HEK293 (cell line): ENCODE measurements around the gene TMEM81.

Experiments
- GFI1B ChIP-seq: fragments of 450-650 bp; formaldehyde crosslinking; IDR thresholded peaks from 2 replicates; pipeline ENCODE4 v1.5.1; 2016; ENCODE audit warnings: missing biosample characterization, missing genetic modification characterization
- KLF16 ChIP-seq: fragments of 450-650 bp; formaldehyde crosslinking; IDR thresholded peaks from 2 replicates; pipeline ENCODE4 v1.5.1; 2017; ENCODE audit warnings: missing biosample characterization, missing genetic modification characterization
- MYNN ChIP-seq: fragments of 450-650 bp; formaldehyde crosslinking; IDR thresholded peaks from 2 replicates; pipeline ENCODE4 v1.5.1; 2016; ENCODE audit warnings: missing biosample characterization, missing genetic modification characterization, borderline replicate concordance
- YY1 ChIP-seq: fragments of 450-650 bp; formaldehyde crosslinking; IDR thresholded peaks from 2 replicates; pipeline ENCODE4 v1.5.1; 2018; ENCODE audit warnings: missing biosample characterization, missing genetic modification characterization
- ZFP3 ChIP-seq: fragments of 450-650 bp; formaldehyde crosslinking; IDR thresholded peaks from 2 replicates; pipeline ENCODE4 v1.5.1; 2016; ENCODE audit warnings: low read depth, missing biosample characterization, missing genetic modification characterization
- ZFP37 ChIP-seq: fragments of 450-650 bp; formaldehyde crosslinking; IDR thresholded peaks from 2 replicates; pipeline ENCODE4 v1.5.1; 2016; ENCODE audit warnings: missing biosample characterization, missing genetic modification characterization
- ZNF174 ChIP-seq: fragments of 450-650 bp; formaldehyde crosslinking; IDR thresholded peaks from 2 replicates; pipeline ENCODE4 v1.5.0; 2017; ENCODE audit warnings: missing biosample characterization, mild to moderate bottlenecking, missing genetic modification characterization
- ZNF292 ChIP-seq: fragments of 450-650 bp; formaldehyde crosslinking; IDR thresholded peaks from 2 replicates; pipeline ENCODE4 v1.5.1; 2016; ENCODE audit warnings: low read depth, missing biosample characterization, missing genetic modification characterization, borderline replicate concordance
- ZNF473 ChIP-seq: fragments of 450-650 bp; formaldehyde crosslinking; IDR thresholded peaks from 2 replicates; pipeline ENCODE4 v1.5.1; 2017; ENCODE audit warnings: missing biosample characterization, missing genetic modification characterization
- ZNF768 ChIP-seq: fragments of 450-650 bp; formaldehyde crosslinking; IDR thresholded peaks from 2 replicates; pipeline ENCODE4 v1.5.1; 2018; ENCODE audit warnings: missing biosample characterization, mild to moderate bottlenecking, missing genetic modification characterization
- ZNF777 ChIP-seq: fragments of 450-650 bp; formaldehyde crosslinking; IDR thresholded peaks from 2 replicates; pipeline ENCODE4 v1.5.1; 2017; ENCODE audit warnings: missing biosample characterization, missing genetic modification characterization, borderline replicate concordance
- TF ChIP-seq, protein P1 (sequence below): fragments of 450-650 bp; formaldehyde crosslinking; IDR thresholded peaks from 2 replicates; pipeline ENCODE4 v1.5.1; 2016; ENCODE audit warnings: missing biosample characterization, missing genetic modification characterization
- TF ChIP-seq, protein P2 (sequence below): fragments of 450-650 bp; formaldehyde crosslinking; IDR thresholded peaks from 2 replicates; pipeline ENCODE4 v1.5.1; 2017; ENCODE audit warnings: missing biosample characterization, missing genetic modification characterization
- TF ChIP-seq, protein P3 (sequence below): fragments of 450-650 bp; IDR thresholded peaks from 2 replicates; pipeline ENCODE4 v1.5.1; 2018; ENCODE audit warnings: missing biosample characterization, mild to moderate bottlenecking, missing genetic modification characterization

DNA sequence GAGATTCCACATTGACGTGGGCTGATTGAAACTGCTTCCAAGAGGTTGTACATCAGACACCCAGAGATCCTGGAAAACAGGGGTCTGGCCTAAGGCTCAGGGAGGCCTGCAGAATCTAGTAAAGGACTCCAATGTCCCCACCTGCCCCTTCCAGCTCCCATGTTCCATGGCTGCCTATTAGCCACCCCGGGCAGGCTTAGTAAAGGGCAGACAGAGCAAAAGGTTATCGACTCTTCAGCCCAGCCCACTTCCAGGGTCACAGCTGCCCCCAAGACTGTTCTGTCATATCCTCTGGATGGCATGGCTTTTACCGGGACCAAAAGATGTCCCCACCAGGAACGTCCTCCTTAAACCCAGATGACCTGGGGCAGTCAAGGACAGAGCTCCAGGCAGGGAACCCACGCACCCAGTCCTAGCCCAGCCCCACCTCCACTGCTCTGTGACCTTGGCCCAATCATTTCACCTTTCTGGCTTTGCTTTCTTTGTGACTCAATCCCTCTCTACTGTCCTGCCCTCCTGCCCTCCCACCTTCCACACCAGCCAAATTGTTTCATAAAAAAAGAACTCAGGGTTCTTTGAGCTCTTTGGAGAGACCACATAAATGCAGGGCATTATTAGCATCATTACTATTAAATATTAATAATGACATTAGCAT, 46.0 kb downstream of the TMEM81 start:
- no peak for TF ChIP-seq ZFP37 (tag by site-specific recombination)
- TF ChIP-seq YY1 (tag by site-specific recombination), result no peak
- TF ChIP-seq, protein P1, sequence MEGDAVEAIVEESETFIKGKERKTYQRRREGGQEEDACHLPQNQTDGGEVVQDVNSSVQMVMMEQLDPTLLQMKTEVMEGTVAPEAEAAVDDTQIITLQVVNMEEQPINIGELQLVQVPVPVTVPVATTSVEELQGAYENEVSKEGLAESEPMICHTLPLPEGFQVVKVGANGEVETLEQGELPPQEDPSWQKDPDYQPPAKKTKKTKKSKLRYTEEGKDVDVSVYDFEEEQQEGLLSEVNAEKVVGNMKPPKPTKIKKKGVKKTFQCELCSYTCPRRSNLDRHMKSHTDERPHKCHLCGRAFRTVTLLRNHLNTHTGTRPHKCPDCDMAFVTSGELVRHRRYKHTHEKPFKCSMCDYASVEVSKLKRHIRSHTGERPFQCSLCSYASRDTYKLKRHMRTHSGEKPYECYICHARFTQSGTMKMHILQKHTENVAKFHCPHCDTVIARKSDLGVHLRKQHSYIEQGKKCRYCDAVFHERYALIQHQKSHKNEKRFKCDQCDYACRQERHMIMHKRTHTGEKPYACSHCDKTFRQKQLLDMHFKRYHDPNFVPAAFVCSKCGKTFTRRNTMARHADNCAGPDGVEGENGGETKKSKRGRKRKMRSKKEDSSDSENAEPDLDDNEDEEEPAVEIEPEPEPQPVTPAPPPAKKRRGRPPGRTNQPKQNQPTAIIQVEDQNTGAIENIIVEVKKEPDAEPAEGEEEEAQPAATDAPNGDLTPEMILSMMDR (tag by site-specific recombination), result no peak
- TF ChIP-seq ZNF473, result no peak
- no peak for TF ChIP-seq ZNF777 (tag by site-specific recombination)
- no peak for TF ChIP-seq ZNF292 (tag by site-specific recombination)
- TF ChIP-seq MYNN (tag by site-specific recombination), result no peak
- TF ChIP-seq, protein P2, sequence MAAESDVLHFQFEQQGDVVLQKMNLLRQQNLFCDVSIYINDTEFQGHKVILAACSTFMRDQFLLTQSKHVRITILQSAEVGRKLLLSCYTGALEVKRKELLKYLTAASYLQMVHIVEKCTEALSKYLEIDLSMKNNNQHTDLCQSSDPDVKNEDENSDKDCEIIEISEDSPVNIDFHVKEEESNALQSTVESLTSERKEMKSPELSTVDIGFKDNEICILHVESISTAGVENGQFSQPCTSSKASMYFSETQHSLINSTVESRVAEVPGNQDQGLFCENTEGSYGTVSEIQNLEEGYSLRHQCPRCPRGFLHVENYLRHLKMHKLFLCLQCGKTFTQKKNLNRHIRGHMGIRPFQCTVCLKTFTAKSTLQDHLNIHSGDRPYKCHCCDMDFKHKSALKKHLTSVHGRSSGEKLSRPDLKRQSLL, result no peak
- TF ChIP-seq, protein P3, sequence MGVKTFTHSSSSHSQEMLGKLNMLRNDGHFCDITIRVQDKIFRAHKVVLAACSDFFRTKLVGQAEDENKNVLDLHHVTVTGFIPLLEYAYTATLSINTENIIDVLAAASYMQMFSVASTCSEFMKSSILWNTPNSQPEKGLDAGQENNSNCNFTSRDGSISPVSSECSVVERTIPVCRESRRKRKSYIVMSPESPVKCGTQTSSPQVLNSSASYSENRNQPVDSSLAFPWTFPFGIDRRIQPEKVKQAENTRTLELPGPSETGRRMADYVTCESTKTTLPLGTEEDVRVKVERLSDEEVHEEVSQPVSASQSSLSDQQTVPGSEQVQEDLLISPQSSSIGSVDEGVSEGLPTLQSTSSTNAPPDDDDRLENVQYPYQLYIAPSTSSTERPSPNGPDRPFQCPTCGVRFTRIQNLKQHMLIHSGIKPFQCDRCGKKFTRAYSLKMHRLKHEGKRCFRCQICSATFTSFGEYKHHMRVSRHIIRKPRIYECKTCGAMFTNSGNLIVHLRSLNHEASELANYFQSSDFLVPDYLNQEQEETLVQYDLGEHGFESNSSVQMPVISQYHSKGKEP (tag by site-specific recombination), result no peak
- no peak for TF ChIP-seq GFI1B (tag by site-specific recombination)
- TF ChIP-seq KLF16 (tag by site-specific recombination), result no peak
- TF ChIP-seq ZNF174, result no peak
- TF ChIP-seq ZNF768, result no peak
- no peak for TF ChIP-seq ZFP3 (tag by site-specific recombination)
